Keratinocyte (primary cell): ENCODE results near the gene MDM4.

Experiments used
- EZH2 ChIP-seq: IDR thresholded peaks from one replicate; pipeline ENCODE4 v1.6.1; 2012; ENCODE audit warnings: inconsistent platforms, mild to moderate bottlenecking, low read length, moderate library complexity
- TF ChIP-seq, protein P1 (sequence below), 3 experiments: IDR thresholded peaks in 1 of 3; conservative IDR thresholded peaks in 1 of 3; optimal IDR thresholded peaks in 1 of 3; 2 replicates in 2 of 3; 3 replicates in 1 of 3; pipeline versions ENCODE3 to v1.5.1; 2011; ENCODE audit warnings: low read length in 3 of 3, mild to moderate bottlenecking in 3 of 3, moderate library complexity in 2 of 3, control low read depth in 1 of 3, inconsistent platforms in 1 of 3; ENCODE audit not compliant: insufficient read depth in 2 of 3; ENCODE audit errors: extremely low read depth in 1 of 3

DNA sequence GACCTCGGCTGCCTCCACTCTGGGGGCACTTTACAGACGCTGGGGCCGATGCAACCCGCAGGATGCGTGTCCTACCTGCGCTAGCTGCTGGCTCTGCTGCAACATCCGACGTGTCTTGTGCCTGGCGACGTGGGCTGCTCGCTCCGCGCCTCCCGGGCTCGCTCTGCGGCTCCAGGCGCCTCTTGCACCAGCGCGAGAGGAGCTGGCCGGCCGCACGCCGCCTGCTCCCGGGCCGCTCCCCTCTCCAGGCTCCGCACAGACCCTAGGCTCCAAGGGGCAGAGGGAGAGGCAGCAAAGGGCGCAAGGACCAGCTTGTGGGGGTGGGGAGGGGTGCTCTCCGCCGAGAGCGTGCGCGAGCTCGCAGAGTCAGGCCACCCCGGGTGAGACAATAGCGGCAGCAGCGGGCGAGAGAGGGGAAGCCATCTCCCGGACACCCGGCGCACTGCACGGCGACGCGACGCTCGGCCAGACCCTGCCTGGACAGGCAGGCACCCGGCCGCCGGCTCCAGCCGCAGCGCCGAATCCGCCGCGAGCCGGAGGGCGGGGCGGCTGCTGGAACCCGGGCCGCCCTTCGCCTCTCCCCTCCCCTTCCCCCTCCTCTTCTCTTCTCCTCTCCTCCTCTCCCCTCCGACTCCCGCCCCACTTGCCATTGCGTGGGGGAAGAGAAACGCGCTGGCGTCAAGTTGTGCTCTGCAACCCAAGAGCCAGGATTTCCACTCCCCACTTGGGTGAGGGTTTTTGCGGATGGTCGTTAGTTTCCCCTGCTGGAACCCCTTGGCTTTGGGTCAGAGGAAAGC lies 21.7 kb upstream of the MDM4 start, which contains the start of gene PIK3C2B:
- TF ChIP-seq, protein P1, sequence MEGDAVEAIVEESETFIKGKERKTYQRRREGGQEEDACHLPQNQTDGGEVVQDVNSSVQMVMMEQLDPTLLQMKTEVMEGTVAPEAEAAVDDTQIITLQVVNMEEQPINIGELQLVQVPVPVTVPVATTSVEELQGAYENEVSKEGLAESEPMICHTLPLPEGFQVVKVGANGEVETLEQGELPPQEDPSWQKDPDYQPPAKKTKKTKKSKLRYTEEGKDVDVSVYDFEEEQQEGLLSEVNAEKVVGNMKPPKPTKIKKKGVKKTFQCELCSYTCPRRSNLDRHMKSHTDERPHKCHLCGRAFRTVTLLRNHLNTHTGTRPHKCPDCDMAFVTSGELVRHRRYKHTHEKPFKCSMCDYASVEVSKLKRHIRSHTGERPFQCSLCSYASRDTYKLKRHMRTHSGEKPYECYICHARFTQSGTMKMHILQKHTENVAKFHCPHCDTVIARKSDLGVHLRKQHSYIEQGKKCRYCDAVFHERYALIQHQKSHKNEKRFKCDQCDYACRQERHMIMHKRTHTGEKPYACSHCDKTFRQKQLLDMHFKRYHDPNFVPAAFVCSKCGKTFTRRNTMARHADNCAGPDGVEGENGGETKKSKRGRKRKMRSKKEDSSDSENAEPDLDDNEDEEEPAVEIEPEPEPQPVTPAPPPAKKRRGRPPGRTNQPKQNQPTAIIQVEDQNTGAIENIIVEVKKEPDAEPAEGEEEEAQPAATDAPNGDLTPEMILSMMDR (optimal IDR thresholded peaks at IDR 0.05 in 1 of 3, IDR thresholded peaks at IDR 0.05 in 1 of 3, conservative IDR thresholded peaks at IDR 0.05 in 1 of 3; ENCODE audit: extremely low read depth in 1 of 3, insufficient read depth in 2 of 3, low read length in 3 of 3), result peak; percentile 23 to 78 (median 66)
- no peak for TF ChIP-seq EZH2
